Testis (tissue), 3 donors: ENCODE data around the gene URB1. TPM values are rescaled to one million over a fixed set of nuclear protein-coding genes. Genes with fewer than 3 reads are reported as not detected.

Experiments
- DNase-seq: peaks from one replicate; pipeline ENCODE4 v3.0.0-alpha.2; 2019
- H3K27ac ChIP-seq, 2 donors: fragments of 200-600 bp; sonication (generic); one replicate each; pipeline ENCODE4 v1.5.1; 2019
- H3K27me3 ChIP-seq: fragments of 200-600 bp; sonication (generic); one replicate; pipeline ENCODE4 v1.5.1; 2019
- H3K36me3 ChIP-seq: fragments of 200-600 bp; sonication (generic); one replicate; pipeline ENCODE4 v1.5.1; 2017; ENCODE audit warnings: low read depth; ENCODE audit errors: missing control alignments
- H3K4me1 ChIP-seq: fragments of 200-600 bp; sonication (generic); one replicate; pipeline ENCODE4 v1.5.1; 2019
- H3K4me3 ChIP-seq, 2 donors: fragments of 200-600 bp; sonication (generic); one replicate each; pipeline ENCODE4 v1.5.1; 2017 to 2019
- H3K9me3 ChIP-seq: fragments of 200-600 bp; sonication (generic); one replicate; pipeline ENCODE4 v1.5.1; 2017
- POLR2A ChIP-seq: fragments of 450-650 bp; IDR thresholded peaks from one replicate; pipeline ENCODE4 v1.6.1; 2017; ENCODE audit warnings: antibody characterized with exemption, mild to moderate bottlenecking, moderate library complexity
- WGBS, 2 donors: methylation state at CpG; one replicate each; pipeline ENCODE4 v1.1.5; 2018; 5-methylcytosine and 5-hydroxymethylcytosine counted together
- intact Hi-C: fragments of 100-400 bp; cut with DNase I; formaldehyde crosslinking; loops from one replicate; pipeline ENCODE4 v1.15.1; 2023; ENCODE audit warnings: low total_unique reads
- polyA plus RNA-seq: library from polyadenylated mRNA; stranded (reverse); fragments of 350-450 nt; fragmentation: Illumina TruSeq; extraction: RNeasy Lipid Tissue Mini Kit (QIAGEN cat#74804); gene quantifications from one replicate; pipeline ENCODE4 v1.2.3, GENCODE V29; 2014; ENCODE audit warnings: low read depth, low replicate concordance; ENCODE audit not compliant: insufficient read depth
- total RNA-seq, 2 donors: library from RNA; depleted of rRNA; stranded (reverse); fragments of >200 nt; gene quantifications; one replicate each; pipeline ENCODE4 v1.2.3, GENCODE V29; 2016
- TF ChIP-seq, protein P1 (sequence below), 3 experiments: fragments of 450-650 bp in 2 of 3; fragments of 200-600 bp in 1 of 3; sonication (generic) in 1 of 3; IDR thresholded peaks; one replicate each; pipeline ENCODE4 v1.5.1; 2016 to 2019; ENCODE audit warnings: antibody characterized with exemption in 3 of 3, mild to moderate bottlenecking in 2 of 3, moderate library complexity in 1 of 3

URB1 gene
- total and polyA plus RNA-seq, 3 donors from 2014 or later = 16.6 to 41.4 (median 38.8) TPM

DNA sequence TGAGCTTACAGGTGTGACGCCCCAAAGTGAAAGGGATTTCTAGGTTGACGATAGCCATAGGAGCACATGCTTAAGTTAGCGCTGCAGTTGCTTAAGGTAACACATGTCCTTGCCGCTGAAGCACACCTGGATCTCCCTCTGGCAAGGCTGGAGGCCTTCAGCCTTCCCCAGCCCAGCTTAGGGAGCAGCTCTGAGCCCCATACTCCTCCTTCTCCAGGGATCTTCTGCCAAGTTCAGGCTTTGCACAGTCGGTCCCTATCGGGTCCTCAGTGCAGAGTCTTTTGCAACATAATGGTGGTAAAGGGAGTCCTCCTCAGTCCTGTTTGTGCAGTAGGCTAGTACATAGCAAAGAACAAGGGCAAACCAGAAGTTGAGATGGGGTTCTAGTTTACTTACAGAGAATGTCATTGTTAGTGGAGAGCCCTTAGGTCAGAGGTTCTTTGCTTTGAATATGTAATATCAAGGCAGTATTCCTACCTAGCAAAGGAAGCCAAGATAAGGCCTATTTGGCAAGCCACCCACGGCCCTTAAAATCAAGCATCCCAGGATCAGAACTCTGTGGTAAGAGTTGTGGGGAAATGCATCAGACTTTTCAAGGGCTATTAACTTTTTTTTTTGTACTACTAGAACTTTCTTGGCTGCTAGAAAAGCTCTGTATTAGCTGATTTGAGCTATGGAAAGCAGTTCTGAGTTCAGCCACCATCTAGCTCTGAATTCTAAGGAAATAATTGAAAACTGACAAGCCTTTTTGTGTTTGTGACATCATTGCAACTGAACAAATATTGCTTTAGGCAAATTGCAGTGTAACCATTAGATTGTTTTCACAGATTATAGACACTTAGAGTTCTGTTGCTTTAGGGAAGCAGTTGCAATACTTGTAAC is 21.1 kb upstream of the URB1 start:
- H3K36me3 ChIP-seq = no peaks in the 10 kb centered on the region
- H3K4me3 ChIP-seq = peak overlapping the region; percentile 70 to 87
- intact Hi-C loops = loop anchor here (5.0 kb wide), 1 partner anchor 43 kb away; no protein-coding TSS in a partner anchor
- TF ChIP-seq POLR2A = no peak
- TF ChIP-seq, protein P1, sequence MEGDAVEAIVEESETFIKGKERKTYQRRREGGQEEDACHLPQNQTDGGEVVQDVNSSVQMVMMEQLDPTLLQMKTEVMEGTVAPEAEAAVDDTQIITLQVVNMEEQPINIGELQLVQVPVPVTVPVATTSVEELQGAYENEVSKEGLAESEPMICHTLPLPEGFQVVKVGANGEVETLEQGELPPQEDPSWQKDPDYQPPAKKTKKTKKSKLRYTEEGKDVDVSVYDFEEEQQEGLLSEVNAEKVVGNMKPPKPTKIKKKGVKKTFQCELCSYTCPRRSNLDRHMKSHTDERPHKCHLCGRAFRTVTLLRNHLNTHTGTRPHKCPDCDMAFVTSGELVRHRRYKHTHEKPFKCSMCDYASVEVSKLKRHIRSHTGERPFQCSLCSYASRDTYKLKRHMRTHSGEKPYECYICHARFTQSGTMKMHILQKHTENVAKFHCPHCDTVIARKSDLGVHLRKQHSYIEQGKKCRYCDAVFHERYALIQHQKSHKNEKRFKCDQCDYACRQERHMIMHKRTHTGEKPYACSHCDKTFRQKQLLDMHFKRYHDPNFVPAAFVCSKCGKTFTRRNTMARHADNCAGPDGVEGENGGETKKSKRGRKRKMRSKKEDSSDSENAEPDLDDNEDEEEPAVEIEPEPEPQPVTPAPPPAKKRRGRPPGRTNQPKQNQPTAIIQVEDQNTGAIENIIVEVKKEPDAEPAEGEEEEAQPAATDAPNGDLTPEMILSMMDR (IDR thresholded peaks at IDR 0.05) = no peak
- H3K9me3 ChIP-seq = no peaks in the 10 kb centered on the region
- peaks cover 42% of the 10 kb centered on the region for H3K4me1 ChIP-seq
- peak overlapping the region; percentile 97 to 98 for H3K27ac ChIP-seq
- H3K27me3 ChIP-seq = no peaks in the 10 kb centered on the region
- WGBS, 2 donors = 26 to 41% methylated on average over 7 of the region's 7 CpGs
- DNase-seq = peak; percentile 46

DNA sequence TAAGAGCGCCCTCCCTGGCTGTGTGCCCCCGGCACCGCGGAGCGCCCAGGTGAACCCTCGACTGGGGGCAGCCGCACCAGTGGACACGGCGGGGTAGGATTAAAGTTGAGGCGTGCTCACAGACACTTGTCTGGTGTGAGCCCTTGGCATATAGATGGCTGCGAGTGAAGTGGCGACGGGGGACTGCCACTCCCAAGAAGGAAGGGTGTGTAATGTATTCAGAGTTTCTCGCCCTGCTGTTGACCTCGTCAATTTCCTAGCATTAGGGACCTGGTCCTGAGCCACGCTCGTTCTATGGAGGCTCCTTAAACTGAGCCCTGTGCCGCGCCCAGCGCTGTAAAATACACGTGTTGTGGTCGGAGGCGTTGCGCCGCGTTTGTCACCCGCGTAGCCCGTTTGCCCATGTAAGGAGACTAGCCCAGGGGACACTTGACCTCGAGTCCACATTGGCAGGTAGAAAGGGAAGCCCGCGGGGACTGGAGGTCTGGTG is 20.2 kb upstream of the URB1 start:
- intact Hi-C loops = loop anchor here (5.0 kb wide), 1 partner anchor 44 kb away; no protein-coding TSS in a partner anchor
- no peaks in the 10 kb centered on the region for H3K27me3 ChIP-seq
- DNase-seq = peak; percentile 52
- H3K4me1 ChIP-seq = peaks cover 42% of the 10 kb centered on the region
- H3K27ac ChIP-seq = peak overlapping the region; percentile 97 to 98
- peak overlapping the region; percentile 70 to 87 for H3K4me3 ChIP-seq
- no peaks in the 10 kb centered on the region for H3K9me3 ChIP-seq
- H3K36me3 ChIP-seq = no peaks in the 10 kb centered on the region
- 5 to 25% methylated on average over 15 to 32 of the region's 32 CpGs for WGBS, 2 donors
- TF ChIP-seq POLR2A = no peak
- TF ChIP-seq, protein P1 (IDR thresholded peaks at IDR 0.05) = no peak

DNA sequence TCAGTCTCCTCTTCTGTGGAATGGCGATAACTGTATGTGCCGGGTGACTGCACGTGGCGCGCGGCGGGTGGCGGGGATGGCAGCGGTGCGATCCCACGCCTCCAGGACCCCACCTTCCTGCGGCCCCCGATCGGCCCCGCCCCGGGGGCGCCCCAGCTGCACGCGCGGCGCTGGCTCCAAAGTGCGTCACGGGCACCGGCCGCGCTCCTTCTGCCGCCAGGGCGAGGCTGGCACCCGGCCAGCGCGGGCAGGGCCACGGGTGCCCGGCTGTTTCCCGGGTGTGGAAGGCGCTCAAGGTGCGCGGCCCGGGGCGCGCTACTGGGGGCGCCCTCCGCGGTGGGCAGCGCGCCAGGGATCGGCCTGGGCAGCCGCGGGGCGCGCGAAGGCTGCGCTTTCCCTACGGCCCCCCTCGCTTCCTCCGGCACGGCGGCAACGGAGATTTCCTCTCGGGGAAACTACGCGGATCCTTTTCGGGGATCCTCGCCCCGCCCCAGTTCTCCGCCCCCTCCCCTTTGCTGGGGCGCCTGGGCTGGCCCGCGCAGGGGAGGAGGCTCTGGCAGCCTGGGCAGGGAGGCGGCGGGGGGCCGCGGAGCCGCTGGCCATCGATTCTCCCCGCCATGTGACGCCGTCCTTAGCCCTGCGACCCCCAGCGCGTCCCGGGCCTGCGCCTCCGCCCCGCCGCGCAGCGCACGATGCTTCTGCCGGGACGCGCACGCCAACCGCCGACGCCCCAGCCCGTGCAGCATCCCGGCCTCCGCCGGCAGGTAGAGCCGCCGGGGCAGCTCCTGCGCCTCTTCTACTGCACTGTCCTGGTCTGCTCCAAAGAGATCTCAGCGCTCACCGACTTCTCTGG is 19.6 kb upstream of the URB1 start, which contains the start of gene EVA1C:
TSS of gene EVA1C (plus strand) at position 545 of the 853 bp plus-strand sequence. CDS start at position 693, 148 bp downstream.
- intact Hi-C loops = loop anchor here (5.0 kb wide), 1 partner anchor 45 kb away; no protein-coding TSS in a partner anchor
- H3K4me3 ChIP-seq = peak within 1 kb of the TSS; percentile 70 to 87
- H3K4me1 ChIP-seq = peaks cover 40% of the 10 kb centered on the region
- H3K27ac ChIP-seq = peak within 1 kb of the TSS; percentile 97 to 98
- H3K9me3 ChIP-seq = no peaks in the 10 kb centered on the region
- 2% methylated on average over 34 of the region's 104 CpGs; no CpG with 5 or more reads in 1 of the 2 donors for WGBS, 2 donors
- no peaks in the 10 kb centered on the region for H3K27me3 ChIP-seq
- TF ChIP-seq, protein P1 (IDR thresholded peaks at IDR 0.05) = no peak
- TF ChIP-seq POLR2A = no peak
- DNase-seq = peak; percentile 60
- no peaks in the 10 kb centered on the region for H3K36me3 ChIP-seq

DNA sequence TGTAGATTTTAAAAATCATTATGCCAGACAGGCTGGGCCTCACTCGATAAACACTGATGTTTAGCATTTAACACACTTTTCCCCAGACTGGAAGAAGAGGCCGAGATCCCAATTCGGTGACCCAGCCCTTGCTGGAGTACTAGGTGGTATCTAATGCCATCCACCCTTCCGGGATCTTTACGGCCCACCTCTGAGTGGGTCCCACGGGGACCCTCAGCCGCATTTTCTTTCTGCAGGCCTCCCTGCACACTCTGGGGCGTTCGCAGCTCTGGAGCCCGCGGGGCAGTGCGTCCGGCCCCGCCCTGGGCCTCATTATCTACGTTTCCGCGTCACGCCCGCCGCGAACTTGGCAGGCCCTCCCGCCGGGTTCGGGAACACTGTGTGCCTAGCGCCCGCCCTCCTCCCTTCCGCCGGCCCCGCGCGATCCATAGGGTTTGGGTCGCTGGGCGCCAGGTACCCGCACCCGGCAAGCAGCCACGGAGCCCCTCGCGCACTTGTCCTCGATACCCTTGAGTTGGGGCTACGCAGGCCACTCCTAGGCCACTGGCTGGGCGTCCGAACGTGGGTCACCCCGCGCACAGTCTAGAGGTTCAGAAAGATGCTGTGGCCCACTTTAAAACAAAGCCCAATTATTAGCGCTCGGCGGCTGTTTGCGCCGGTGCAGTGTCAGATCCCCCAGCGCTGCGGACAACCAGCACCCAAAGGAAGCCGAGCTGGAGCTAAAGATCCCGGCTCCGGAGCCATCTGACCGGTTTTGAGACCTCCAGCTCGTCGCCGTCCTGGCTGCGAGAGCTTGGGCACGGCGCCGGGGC is 18.7 kb upstream of the URB1 start:
- Histone ChIP-seq H3K4me1 (peaks cover 36% of the 10 kb centered on the region), H3K27me3 (no peaks in the 10 kb centered on the region), H3K9me3 (no peaks in the 10 kb centered on the region), H3K4me3 (peak overlapping the region; percentile 70 to 87), H3K36me3 (no peaks in the 10 kb centered on the region), H3K27ac (peak overlapping the region; percentile 97 to 98)
- 1% methylated on average over 42 to 49 of the region's 63 CpGs for WGBS, 2 donors
- TF ChIP-seq, protein P1 (IDR thresholded peaks at IDR 0.05) = no peak
- no peak for TF ChIP-seq POLR2A
- intact Hi-C loops = loop anchor here (5.0 kb wide), 1 partner anchor 46 kb away; no protein-coding TSS in a partner anchor
- peak; percentile 93 for DNase-seq
